ENCODE results near the gene RTP3. TPM values are rescaled to one million over a fixed set of nuclear protein-coding genes. Genes with fewer than 3 reads are reported as not detected.
A peak's percentile ranks its signal among the peaks of the same experiment; 100 is the strongest.

The RTP3 gene
- polyA plus RNA-seq, 2 of the 4 experiments (the other 2 are of a cell fraction), result not detected

- H3K4me1 ChIP-seq, result no peaks in the 10 kb centered on the region
- WGBS (ENCODE audit: missing lambda C conversion rate), result 22% methylated on average over 12 of the region's 14 CpGs
- H3K4me3 ChIP-seq, result no peak overlapping the region
- FAIRE-seq (no peak), ATAC-seq (peak in 1 of 2 experiments; percentile 60; a peak in 3 of 6 replicates), DNase-seq (ENCODE audit: low read depth in 1 of 2, low spot score in 1 of 2) (peak; percentile 6 to 32)
- ChIA-PET CTCF (interaction anchor here (1.7 kb wide), 1 partner anchor 10 kb away, joined by 3 read pairs; no protein-coding TSS in a partner anchor), POLR2A (no interaction called here)
- no peaks in the 10 kb centered on the region for H3K9me3 ChIP-seq
- H3K27ac ChIP-seq, result no peak overlapping the region
- no peak overlapping the region for H3K4me2 ChIP-seq
- TF ChIP-seq GATA3 (IDR thresholded peaks at IDR 0.05; ENCODE audit: borderline replicate concordance) (no peak), MAZ (IDR thresholded peaks at IDR 0.05; ENCODE audit: borderline replicate concordance, low read depth, low read length) (no peak), ESRRA (IDR thresholded peaks at IDR 0.05; ENCODE audit: borderline replicate concordance, low read length) (no peak)
- TF ChIP-seq, protein P1, sequence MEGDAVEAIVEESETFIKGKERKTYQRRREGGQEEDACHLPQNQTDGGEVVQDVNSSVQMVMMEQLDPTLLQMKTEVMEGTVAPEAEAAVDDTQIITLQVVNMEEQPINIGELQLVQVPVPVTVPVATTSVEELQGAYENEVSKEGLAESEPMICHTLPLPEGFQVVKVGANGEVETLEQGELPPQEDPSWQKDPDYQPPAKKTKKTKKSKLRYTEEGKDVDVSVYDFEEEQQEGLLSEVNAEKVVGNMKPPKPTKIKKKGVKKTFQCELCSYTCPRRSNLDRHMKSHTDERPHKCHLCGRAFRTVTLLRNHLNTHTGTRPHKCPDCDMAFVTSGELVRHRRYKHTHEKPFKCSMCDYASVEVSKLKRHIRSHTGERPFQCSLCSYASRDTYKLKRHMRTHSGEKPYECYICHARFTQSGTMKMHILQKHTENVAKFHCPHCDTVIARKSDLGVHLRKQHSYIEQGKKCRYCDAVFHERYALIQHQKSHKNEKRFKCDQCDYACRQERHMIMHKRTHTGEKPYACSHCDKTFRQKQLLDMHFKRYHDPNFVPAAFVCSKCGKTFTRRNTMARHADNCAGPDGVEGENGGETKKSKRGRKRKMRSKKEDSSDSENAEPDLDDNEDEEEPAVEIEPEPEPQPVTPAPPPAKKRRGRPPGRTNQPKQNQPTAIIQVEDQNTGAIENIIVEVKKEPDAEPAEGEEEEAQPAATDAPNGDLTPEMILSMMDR (IDR thresholded peaks at IDR 0.05), result peak; percentile 30
Observed at GRCh38 chr3:46449755-46450552, 47.8 kb upstream of the RTP3 start.

DNA sequence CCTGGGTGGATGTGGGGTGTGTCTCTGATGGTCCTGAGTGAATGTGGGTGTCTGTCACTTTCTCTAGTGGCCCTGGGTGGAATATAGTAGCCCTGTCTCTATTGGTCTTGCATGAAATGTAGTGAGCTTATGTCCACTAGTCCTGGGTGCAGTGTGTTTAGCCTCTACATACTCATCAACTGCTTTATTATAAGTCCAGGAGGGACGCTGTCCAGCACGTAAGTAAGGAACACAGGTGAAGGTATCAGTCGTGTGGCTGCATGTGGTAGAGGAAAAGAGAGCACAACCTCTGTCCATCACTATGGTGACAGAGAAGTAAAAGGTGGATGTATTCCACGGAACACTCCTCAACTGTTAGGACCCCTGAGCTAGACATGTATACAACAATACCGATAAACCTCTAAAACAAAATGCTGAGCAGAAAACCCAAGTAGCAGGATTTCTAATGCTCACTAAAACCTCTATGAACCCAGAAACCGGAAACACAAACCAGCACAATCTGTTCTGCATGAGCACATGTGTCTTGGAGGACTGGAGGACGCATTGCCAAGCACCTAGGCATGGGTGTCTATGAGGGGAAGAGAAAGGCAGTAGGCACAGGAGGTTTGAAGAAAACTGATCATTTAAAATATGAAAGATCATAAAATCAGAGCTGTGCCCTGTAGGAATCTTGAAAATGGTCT, 44.1 kb upstream of the RTP3 start:
- no peak overlapping the region for H3K4me2 ChIP-seq
- no peaks in the 10 kb centered on the region for H3K4me1 ChIP-seq
- H3K9me3 ChIP-seq, result no peaks in the 10 kb centered on the region
- TF ChIP-seq TP53 (CRISPR knock-in tag; IDR thresholded peaks at IDR 0.05), result no peak
- no peak for TF ChIP-seq RNF2 (IDR thresholded peaks at IDR 0.05; ENCODE audit: borderline replicate concordance, low read depth)
- no peak for TF ChIP-seq NFE2L2 (conservative IDR thresholded peaks at IDR 0.05; ENCODE audit: low read length)
- TF ChIP-seq GATA3 (IDR thresholded peaks at IDR 0.05; ENCODE audit: borderline replicate concordance), result no peak
- TF ChIP-seq, protein P2, sequence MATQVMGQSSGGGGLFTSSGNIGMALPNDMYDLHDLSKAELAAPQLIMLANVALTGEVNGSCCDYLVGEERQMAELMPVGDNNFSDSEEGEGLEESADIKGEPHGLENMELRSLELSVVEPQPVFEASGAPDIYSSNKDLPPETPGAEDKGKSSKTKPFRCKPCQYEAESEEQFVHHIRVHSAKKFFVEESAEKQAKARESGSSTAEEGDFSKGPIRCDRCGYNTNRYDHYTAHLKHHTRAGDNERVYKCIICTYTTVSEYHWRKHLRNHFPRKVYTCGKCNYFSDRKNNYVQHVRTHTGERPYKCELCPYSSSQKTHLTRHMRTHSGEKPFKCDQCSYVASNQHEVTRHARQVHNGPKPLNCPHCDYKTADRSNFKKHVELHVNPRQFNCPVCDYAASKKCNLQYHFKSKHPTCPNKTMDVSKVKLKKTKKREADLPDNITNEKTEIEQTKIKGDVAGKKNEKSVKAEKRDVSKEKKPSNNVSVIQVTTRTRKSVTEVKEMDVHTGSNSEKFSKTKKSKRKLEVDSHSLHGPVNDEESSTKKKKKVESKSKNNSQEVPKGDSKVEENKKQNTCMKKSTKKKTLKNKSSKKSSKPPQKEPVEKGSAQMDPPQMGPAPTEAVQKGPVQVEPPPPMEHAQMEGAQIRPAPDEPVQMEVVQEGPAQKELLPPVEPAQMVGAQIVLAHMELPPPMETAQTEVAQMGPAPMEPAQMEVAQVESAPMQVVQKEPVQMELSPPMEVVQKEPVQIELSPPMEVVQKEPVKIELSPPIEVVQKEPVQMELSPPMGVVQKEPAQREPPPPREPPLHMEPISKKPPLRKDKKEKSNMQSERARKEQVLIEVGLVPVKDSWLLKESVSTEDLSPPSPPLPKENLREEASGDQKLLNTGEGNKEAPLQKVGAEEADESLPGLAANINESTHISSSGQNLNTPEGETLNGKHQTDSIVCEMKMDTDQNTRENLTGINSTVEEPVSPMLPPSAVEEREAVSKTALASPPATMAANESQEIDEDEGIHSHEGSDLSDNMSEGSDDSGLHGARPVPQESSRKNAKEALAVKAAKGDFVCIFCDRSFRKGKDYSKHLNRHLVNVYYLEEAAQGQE (IDR thresholded peaks at IDR 0.05), result no peak
- TF ChIP-seq RCOR1 (IDR thresholded peaks at IDR 0.05; ENCODE audit: low read depth, low read length), result no peak
- TF ChIP-seq ZFP36 (IDR thresholded peaks at IDR 0.05; ENCODE audit: borderline replicate concordance, partially characterized antibody), result no peak
- no peak for TF ChIP-seq FOSL2 (IDR thresholded peaks at IDR 0.05)
- no peak for TF ChIP-seq FOSL2 (CRISPR knock-in tag; IDR thresholded peaks at IDR 0.05)
- no peak for TF ChIP-seq HOXA7 (CRISPR knock-in tag; IDR thresholded peaks at IDR 0.05)
- TF ChIP-seq MAX (IDR thresholded peaks at IDR 0.05), result no peak
- TF ChIP-seq MAFK (IDR thresholded peaks at IDR 0.05; ENCODE audit: partially characterized antibody), result no peak
- TF ChIP-seq, protein P3, sequence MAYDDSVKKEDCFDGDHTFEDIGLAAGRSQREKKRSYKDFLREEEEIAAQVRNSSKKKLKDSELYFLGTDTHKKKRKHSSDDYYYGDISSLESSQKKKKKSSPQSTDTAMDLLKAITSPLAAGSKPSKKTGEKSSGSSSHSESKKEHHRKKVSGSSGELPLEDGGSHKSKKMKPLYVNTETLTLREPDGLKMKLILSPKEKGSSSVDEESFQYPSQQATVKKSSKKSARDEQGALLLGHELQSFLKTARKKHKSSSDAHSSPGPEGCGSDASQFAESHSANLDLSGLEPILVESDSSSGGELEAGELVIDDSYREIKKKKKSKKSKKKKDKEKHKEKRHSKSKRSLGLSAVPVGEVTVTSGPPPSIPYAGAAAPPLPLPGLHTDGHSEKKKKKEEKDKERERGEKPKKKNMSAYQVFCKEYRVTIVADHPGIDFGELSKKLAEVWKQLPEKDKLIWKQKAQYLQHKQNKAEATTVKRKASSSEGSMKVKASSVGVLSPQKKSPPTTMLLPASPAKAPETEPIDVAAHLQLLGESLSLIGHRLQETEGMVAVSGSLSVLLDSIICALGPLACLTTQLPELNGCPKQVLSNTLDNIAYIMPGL (CRISPR knock-in tag; IDR thresholded peaks at IDR 0.05; ENCODE audit: borderline replicate concordance), result no peak
- no peak for TF ChIP-seq MYC (IDR thresholded peaks at IDR 0.05; ENCODE audit: borderline replicate concordance, low read length)
- no peak for TF ChIP-seq CBX2 (IDR thresholded peaks at IDR 0.05; ENCODE audit: borderline replicate concordance, low read depth)
- no peak for DNase-seq (ENCODE audit: low read depth in 1 of 2, low spot score in 1 of 2)
- H3K4me3 ChIP-seq, result no peak overlapping the region
- FAIRE-seq, result no peak
- no peak for ATAC-seq
- POLR2A ChIA-PET, result no interaction called here
- H3K27ac ChIP-seq, result no peak overlapping the region
- CTCF ChIA-PET, result interaction anchor here (0.7 to 1.0 kb wide), 2 partner anchors 10 to 11 kb away, joined by 3 to 5 read pairs; no protein-coding TSS in a partner anchor
- 18% methylated on average over 7 of the region's 7 CpGs for WGBS (ENCODE audit: missing lambda C conversion rate)

Measured in A549 (cell line).